Measurements from ENCODE around the gene NT5DC1.

The NT5DC1 gene

GRCh38 chr6:116136933-116137340, 36.3 kb downstream of the NT5DC1 start:
- no peak for DNase-seq (ENCODE audit: low read depth, low spot score)

- DNase-seq (ENCODE audit: low read depth, low spot score) = no peak
Observed at GRCh38 chr6:116139917-116140316, 39.3 kb downstream of the NT5DC1 start.

- DNase-seq (ENCODE audit: low read depth, low spot score) = no peak
Observed at GRCh38 chr6:116144605-116145004, 44.0 kb downstream of the NT5DC1 start.

GRCh38 chr6:116145803-116146675, 45.4 kb downstream of the NT5DC1 start:
- no peak for DNase-seq (ENCODE audit: low read depth, low spot score)

- DNase-seq (ENCODE audit: low read depth, low spot score) = no peak
Observed at GRCh38 chr6:116152620-116153019, 52.0 kb downstream of the NT5DC1 start.

- DNase-seq (ENCODE audit: low read depth, low spot score) = no peak
Observed at GRCh38 chr6:116154887-116155286, 54.2 kb downstream of the NT5DC1 start.

- DNase-seq (ENCODE audit: low read depth, low spot score) = no peak
Observed at GRCh38 chr6:116156405-116157326, 56.0 kb downstream of the NT5DC1 start.

- DNase-seq (ENCODE audit: low read depth, low spot score) = no peak
Observed at GRCh38 chr6:116157391-116157790, 56.7 kb downstream of the NT5DC1 start.

- no peak for DNase-seq (ENCODE audit: low read depth, low spot score)
Observed at GRCh38 chr6:116158641-116159040, 58.0 kb downstream of the NT5DC1 start.

- DNase-seq (ENCODE audit: low read depth, low spot score) = no peak
Observed at GRCh38 chr6:116159782-116160524, 59.3 kb downstream of the NT5DC1 start.

GRCh38 chr6:116165596-116165995, 64.9 kb downstream of the NT5DC1 start:
- no peak for DNase-seq (ENCODE audit: low read depth, low spot score)

- DNase-seq (ENCODE audit: low read depth, low spot score) = no peak
Observed at GRCh38 chr6:116166369-116166768, 65.7 kb downstream of the NT5DC1 start.

GRCh38 chr6:116168148-116168547, 67.5 kb downstream of the NT5DC1 start:
- no peak for DNase-seq (ENCODE audit: low read depth, low spot score)

- DNase-seq (ENCODE audit: low read depth, low spot score) = no peak
Observed at GRCh38 chr6:116169880-116170279, 69.2 kb downstream of the NT5DC1 start.

- no peak for DNase-seq (ENCODE audit: low read depth, low spot score)
Observed at GRCh38 chr6:116170358-116171057, 69.9 kb downstream of the NT5DC1 start.

GRCh38 chr6:116173928-116174327, 73.3 kb downstream of the NT5DC1 start:
- no peak for DNase-seq (ENCODE audit: low read depth, low spot score)

- no peak for DNase-seq (ENCODE audit: low read depth, low spot score)
Observed at GRCh38 chr6:116175344-116175743, 74.7 kb downstream of the NT5DC1 start.

GRCh38 chr6:116176596-116176995, 75.9 kb downstream of the NT5DC1 start:
- no peak for DNase-seq (ENCODE audit: low read depth, low spot score)

- DNase-seq (ENCODE audit: low read depth, low spot score) = no peak
Observed at GRCh38 chr6:116180375-116180774, 79.7 kb downstream of the NT5DC1 start.

GRCh38 chr6:116189472-116189871, 88.8 kb downstream of the NT5DC1 start:
- no peak for DNase-seq (ENCODE audit: low read depth, low spot score)

- DNase-seq (ENCODE audit: low read depth, low spot score) = no peak
Observed at GRCh38 chr6:116190550-116190949, 89.9 kb downstream of the NT5DC1 start.
